Stimulated activated CD8-positive, alpha-beta memory T cell treated with anti-CD3 and anti-CD28 coated beads, Interleukin-12 subunit alpha, Interleukin-12 subunit beta, amount 100 ng/mL, for 24 hours (primary cell): ENCODE measurements around the gene LRRC49.
"Not testable (repeated sequence)": the region's sequence is repeated elsewhere in the genome, so short reads cannot be mapped to it uniquely, and the experiment has no call there.

Experiments used
- DNase-seq: peaks from one replicate; pipeline ENCODE4 v3.0.0-alpha.2; 2020; ENCODE audit errors: extremely low read depth

Gene LRRC49

GRCh38 chr15:70892002-70892911 lies at the start of gene LRRC49, which contains the start of gene THAP10:
Gene LRRC49 (plus strand): TSS chr15:70892826. CDS start chr15:70892895, 69 bp downstream.
Gene THAP10 (minus strand): TSS chr15:70892433. CDS start chr15:70892272, 161 bp downstream.
- DNase-seq, result no peak

- DNase-seq, result no peak
Observed at GRCh38 chr15:70845602-70846360, 46.8 kb upstream of the LRRC49 start.

GRCh38 chr15:70851889-70852288 lies 40.7 kb upstream of the LRRC49 start:
- DNase-seq, result no peak

- DNase-seq, result no peak
Observed at GRCh38 chr15:70852501-70853317, 39.9 kb upstream of the LRRC49 start.

DNA sequence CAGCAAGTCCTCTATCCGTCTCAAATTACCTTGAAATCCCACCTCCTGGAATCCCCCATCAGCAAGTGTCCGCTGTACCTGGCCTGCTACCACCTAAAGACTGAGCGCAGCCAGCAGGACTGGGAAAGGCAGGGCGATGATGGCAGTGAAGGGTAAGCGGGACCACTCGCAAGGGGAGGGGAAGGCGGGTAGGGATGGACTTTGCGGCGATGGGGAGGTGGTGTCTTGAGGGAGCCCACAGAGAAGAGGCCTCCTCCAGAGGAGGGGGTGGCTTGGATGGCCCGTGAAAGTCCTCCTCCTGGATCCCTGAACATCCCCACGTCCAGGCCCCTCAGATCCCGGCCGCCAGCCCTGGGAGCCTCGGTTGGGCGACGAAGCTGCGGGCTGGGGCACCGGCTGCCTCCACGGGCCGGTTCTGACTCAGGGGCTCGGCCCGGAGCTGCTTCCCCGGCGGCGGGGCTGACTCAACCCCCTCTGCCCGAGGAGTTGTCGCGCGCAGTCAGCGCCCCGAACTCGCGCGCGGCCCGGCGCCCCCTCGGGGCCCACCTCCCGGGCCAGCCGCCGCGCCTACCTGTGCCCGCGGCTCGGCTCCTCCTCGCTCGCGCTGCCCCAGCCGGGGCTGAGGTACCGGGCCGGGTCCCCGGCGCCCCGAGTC lies 39.2 kb upstream of the LRRC49 start:
- no peak for DNase-seq

DNA sequence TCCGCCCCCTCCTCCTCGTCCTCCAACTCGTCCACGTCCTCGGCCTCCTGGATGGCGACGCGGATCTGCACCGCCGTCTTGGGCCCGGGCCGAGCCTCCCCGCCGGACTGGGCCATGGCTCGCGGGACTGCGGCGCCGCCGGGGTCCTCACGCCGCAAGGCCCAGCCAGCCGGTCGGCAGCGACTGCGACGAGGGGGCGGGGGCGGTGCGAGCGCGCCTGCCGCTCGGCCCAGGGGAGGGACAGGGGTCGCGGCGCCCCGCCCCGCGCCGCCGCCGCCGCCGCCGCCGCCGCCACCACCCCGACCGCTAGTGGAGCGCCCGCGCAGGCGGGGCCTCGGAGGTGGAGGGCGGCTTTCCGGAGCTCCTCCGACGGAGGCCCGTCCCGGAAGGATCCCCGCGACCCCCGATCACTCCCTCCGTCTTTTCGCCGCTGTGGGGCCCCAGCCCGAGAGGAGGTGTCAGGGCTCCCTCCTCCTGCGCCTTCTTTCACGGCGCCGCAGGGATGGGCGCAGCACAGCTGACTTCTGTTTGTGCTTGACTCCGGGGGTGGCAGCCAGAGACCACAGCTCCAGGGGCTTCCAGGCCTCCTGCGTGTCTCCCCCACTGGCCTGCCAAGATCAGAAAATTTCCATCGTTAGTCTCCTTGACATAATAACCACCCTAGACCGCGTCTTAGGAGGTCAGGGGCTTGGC lies 38.5 kb upstream of the LRRC49 start, which contains the start of gene LARP6:
TSS of gene LARP6 (minus strand) at position 185 of the 693 bp plus-strand sequence. CDS start at position 116, 69 bp downstream.
- no peak for DNase-seq

DNA sequence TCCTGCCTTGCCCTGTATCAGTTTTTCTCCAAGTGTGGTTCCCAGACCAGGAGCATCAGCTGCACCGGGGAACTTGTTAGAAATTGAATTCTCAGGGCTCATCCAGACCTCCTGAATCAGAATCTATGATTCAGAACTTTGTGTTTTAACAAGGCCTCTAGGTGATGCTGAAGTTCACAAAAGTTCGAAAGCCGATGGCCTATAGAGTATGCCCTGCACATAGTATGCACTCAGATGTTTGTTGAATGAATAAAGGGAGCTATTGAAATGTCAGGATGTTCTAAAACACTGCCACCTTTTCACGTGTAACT lies 38.0 kb upstream of the LRRC49 start:
- DNase-seq, result no peak

- DNase-seq, result no peak
Observed at GRCh38 chr15:70855764-70856163, 36.9 kb upstream of the LRRC49 start.

GRCh38 chr15:70856177-70856883 lies 36.3 kb upstream of the LRRC49 start:
- DNase-seq, result no peak

GRCh38 chr15:70856884-70857561 lies 35.6 kb upstream of the LRRC49 start:
- no peak for DNase-seq

GRCh38 chr15:70857562-70858285 lies 34.9 kb upstream of the LRRC49 start:
- DNase-seq, result no peak

- not testable (repeated sequence) for DNase-seq
Observed at GRCh38 chr15:70858614-70859321, 33.9 kb upstream of the LRRC49 start.

- no peak for DNase-seq
Observed at GRCh38 chr15:70859322-70859908, 33.2 kb upstream of the LRRC49 start.

DNA sequence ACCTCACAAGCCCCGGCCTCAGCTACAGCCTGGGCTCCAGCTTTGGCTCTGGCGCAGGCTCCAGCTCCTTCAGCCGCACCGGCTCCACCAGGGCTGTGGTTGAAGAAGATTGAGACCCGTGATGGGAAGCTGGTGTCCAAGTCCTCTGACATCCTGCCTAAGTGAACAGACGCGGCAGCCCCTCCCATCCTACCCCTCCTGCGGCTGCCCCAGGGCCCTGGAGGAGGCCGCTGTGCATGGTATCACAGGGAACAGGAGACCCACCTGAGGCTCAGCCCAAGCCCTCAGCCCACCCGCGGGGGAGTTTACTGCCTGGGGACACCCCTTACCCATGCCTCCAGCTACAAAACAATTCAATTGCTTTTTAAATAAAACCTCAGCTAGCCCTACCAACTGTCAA lies 32.6 kb upstream of the LRRC49 start:
- no peak for DNase-seq

DNA sequence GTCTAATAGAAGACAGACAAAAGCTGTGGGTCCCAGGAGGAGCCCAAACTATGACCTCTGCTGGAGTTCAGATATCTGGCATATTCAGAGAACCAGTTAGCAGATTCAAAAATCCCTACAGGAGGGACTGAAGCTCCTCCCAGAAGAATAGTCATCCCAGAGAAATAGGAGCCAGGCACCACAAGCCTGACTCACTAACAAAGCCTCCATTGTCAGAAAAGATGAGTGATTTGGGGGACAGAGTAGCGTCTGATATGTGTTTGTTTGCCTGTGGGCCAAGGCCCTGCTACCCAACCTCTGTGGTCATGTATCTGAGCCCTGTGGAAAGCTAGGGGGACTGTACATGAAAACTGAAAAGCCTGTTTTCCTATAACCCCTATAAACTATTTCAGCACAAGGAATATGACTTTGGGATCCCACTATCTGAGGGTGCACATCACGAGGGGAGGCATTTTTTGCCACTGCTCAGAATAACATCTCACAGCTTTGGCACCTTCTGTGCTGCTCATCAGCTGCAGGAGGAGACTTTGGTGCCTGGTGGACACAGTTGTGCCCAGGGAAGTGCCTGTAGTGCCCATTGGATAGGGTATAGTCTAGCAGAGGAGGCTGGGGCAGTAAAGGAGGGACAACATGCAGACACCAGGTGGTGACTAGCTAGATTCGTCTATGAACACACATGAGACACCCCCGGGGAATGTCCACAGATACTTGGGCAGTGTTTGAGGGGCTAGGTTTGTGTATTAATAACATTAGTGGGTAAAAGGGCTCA lies 29.0 kb upstream of the LRRC49 start:
- no peak for DNase-seq

- DNase-seq, result no peak
Observed at GRCh38 chr15:70866982-70867641, 25.5 kb upstream of the LRRC49 start.
